ENCODE results near the gene GPC3.

GPC3 gene

GRCh38 chrX:133966199-133966598 is 19.2 kb downstream of the GPC3 start:
- Histone ChIP-seq H3K4me3 (ENCODE audit: low read depth, low read length) (no peak overlapping the region), H3K4me1 (ENCODE audit: control insufficient read depth, insufficient read depth, low read length) (no peaks in the 10 kb centered on the region; the same call in none of the 2 replicates), H3K36me3 (ENCODE audit: control insufficient read depth in 2 of 2, insufficient read depth in 1 of 2, low read length in 2 of 2) (no peaks in the 10 kb centered on the region), H3K9me3 (ENCODE audit: control insufficient read depth, insufficient read depth, low read depth, low read length) (no peaks in the 10 kb centered on the region), H3K27ac (ENCODE audit: extremely low read depth, low read depth, low read length) (no peak overlapping the region)
- ChIA-PET POLR2A (no interaction called here), CTCF (interaction anchor here (0.7 to 1.0 kb wide), 4 partner anchors 39 to 186 kb away, joined by 3 to 4 read pairs (median 4); no protein-coding TSS in a partner anchor)
- TF ChIP-seq ZNF416 (tag by site-specific recombination; IDR thresholded peaks at IDR 0.05) (no peak), ZNF785 (tag by site-specific recombination; IDR thresholded peaks at IDR 0.05) (no peak), HOXC10 (CRISPR knock-in tag; IDR thresholded peaks at IDR 0.05) (no peak), ZNF169 (tag by site-specific recombination; IDR thresholded peaks at IDR 0.05) (no peak), ZNF473 (tag by site-specific recombination; IDR thresholded peaks at IDR 0.05) (no peak), ZNF639 (tag by site-specific recombination; IDR thresholded peaks at IDR 0.05) (no peak), ZFP41 (tag by site-specific recombination; IDR thresholded peaks at IDR 0.05; ENCODE audit: borderline replicate concordance) (no peak)

- TF ChIP-seq ZNF549 (tag by site-specific recombination; IDR thresholded peaks at IDR 0.05) (no peak), ZXDB (tag by site-specific recombination; IDR thresholded peaks at IDR 0.05) (no peak), KLF17 (tag by site-specific recombination; IDR thresholded peaks at IDR 0.05) (no peak), ZNF677 (tag by site-specific recombination; IDR thresholded peaks at IDR 0.05) (no peak), ZNF274 (IDR thresholded peaks at IDR 0.05; ENCODE audit: low read length) (no peak), ZNF274 (tag by site-specific recombination; IDR thresholded peaks at IDR 0.05; ENCODE audit: borderline replicate concordance) (no peak), ZNF626 (tag by site-specific recombination; IDR thresholded peaks at IDR 0.05) (no peak), ZNF76 (tag by site-specific recombination; IDR thresholded peaks at IDR 0.05; ENCODE audit: borderline replicate concordance, low read depth) (no peak)
- POLR2A ChIA-PET: no interaction called here
- Histone ChIP-seq H3K27ac (ENCODE audit: extremely low read depth, low read depth, low read length) (no peak overlapping the region), H3K9me3 (ENCODE audit: control insufficient read depth, insufficient read depth, low read depth, low read length) (no peaks in the 10 kb centered on the region), H3K36me3 (ENCODE audit: control insufficient read depth in 2 of 2, insufficient read depth in 1 of 2, low read length in 2 of 2) (no peaks in the 10 kb centered on the region), H3K4me3 (ENCODE audit: low read depth, low read length) (no peak overlapping the region), H3K4me1 (ENCODE audit: control insufficient read depth, insufficient read depth, low read length) (no peaks in the 10 kb centered on the region; the same call in none of the 2 replicates)
- CTCF ChIA-PET: interaction anchor here (1.0 kb wide), 1 partner anchor 48 kb away, joined by 3 read pairs; no protein-coding TSS in a partner anchor
Observed at GRCh38 chrX:133965321-133965720, 20.1 kb downstream of the GPC3 start.

- CTCF ChIA-PET: no interaction called here
- no peaks in the 10 kb centered on the region; the same call in none of the 2 replicates for H3K4me1 ChIP-seq (ENCODE audit: control insufficient read depth, insufficient read depth, low read length)
- H3K4me3 ChIP-seq (ENCODE audit: low read depth, low read length): no peak overlapping the region
- POLR2A ChIA-PET: no interaction called here
- no peaks in the 10 kb centered on the region for H3K36me3 ChIP-seq (ENCODE audit: control insufficient read depth in 2 of 2, insufficient read depth in 1 of 2, low read length in 2 of 2)
- H3K9me3 ChIP-seq (ENCODE audit: control insufficient read depth, insufficient read depth, low read depth, low read length): no peaks in the 10 kb centered on the region
- H3K27ac ChIP-seq (ENCODE audit: extremely low read depth, low read depth, low read length): no peak overlapping the region
- no peak for TF ChIP-seq REST (tag by site-specific recombination; IDR thresholded peaks at IDR 0.05)
- no peak for TF ChIP-seq INSM2 (tag by site-specific recombination; IDR thresholded peaks at IDR 0.05)
- no peak for TF ChIP-seq ZSCAN30 (tag by site-specific recombination; IDR thresholded peaks at IDR 0.05)
- TF ChIP-seq KLF7 (tag by site-specific recombination; IDR thresholded peaks at IDR 0.05; ENCODE audit: borderline replicate concordance): no peak
- TF ChIP-seq ZNF394 (tag by site-specific recombination; IDR thresholded peaks at IDR 0.05; ENCODE audit: borderline replicate concordance): no peak
- TF ChIP-seq ZNF585B (tag by site-specific recombination; IDR thresholded peaks at IDR 0.05): no peak
- TF ChIP-seq ZNF629 (tag by site-specific recombination; IDR thresholded peaks at IDR 0.05): no peak
- no peak for TF ChIP-seq IKZF3 (tag by site-specific recombination; IDR thresholded peaks at IDR 0.05)
- TF ChIP-seq SCRT1 (tag by site-specific recombination; IDR thresholded peaks at IDR 0.05; ENCODE audit: borderline replicate concordance): no peak
- no peak for TF ChIP-seq ZNF645 (tag by site-specific recombination; IDR thresholded peaks at IDR 0.05)
Observed at GRCh38 chrX:133961046-133961445, 24.3 kb downstream of the GPC3 start.

All from HEK293 (cell line).